Kidney (tissue), 14 donors: Measurements from ENCODE around the gene SNTG2. TPM values are rescaled to one million over a fixed set of nuclear protein-coding genes. Genes with fewer than 3 reads are reported as not detected.

ENCODE experiments used
- DNase-seq, 5 donors: peaks; one replicate each; pipeline ENCODE4 v3.0.0-alpha.2; 2013 to 2020
- FAIRE-seq: peaks from 2 replicates; lab custom pipeline; 2012; peaks lifted over from hg19 to GRCh38; lab: Jason Lieb, UNC
- H3K27ac ChIP-seq, 2 donors: one replicate each; pipeline ENCODE4 v1.7.0; 2013; ENCODE audit warnings: low read depth in 2 of 2, low read length in 2 of 2, inconsistent platforms in 1 of 2
- H3K27me3 ChIP-seq: one replicate; pipeline ENCODE4 v1.7.1; 2013; ENCODE audit warnings: low read length, inconsistent platforms; ENCODE audit not compliant: control insufficient read depth, insufficient read depth
- H3K36me3 ChIP-seq, 3 donors: one replicate each; pipeline versions ENCODE4 v1.7.0 to v1.7.1; 2013; ENCODE audit warnings: low read length in 3 of 3, control low read depth in 1 of 3, inconsistent platforms in 1 of 3; ENCODE audit not compliant: insufficient read depth in 3 of 3, control insufficient read depth in 2 of 3
- H3K4me1 ChIP-seq, 3 donors: one replicate each; pipeline versions ENCODE4 v1.7.0 to v1.7.1; 2013; ENCODE audit warnings: low read length in 3 of 3, inconsistent platforms in 1 of 3, low read depth in 1 of 3; ENCODE audit not compliant: control insufficient read depth in 2 of 3, insufficient read depth in 2 of 3
- H3K4me3 ChIP-seq, 3 donors: one replicate each; pipeline versions ENCODE4 v1.7.0 to v1.8.1; 2013; ENCODE audit warnings: low read length in 3 of 3, control low read depth in 1 of 3, inconsistent platforms in 1 of 3
- H3K9ac ChIP-seq, 3 donors: one replicate each; pipeline versions ENCODE4 v1.7.0 to v1.7.1; 2013; ENCODE audit warnings: low read length in 3 of 3, control low read depth in 1 of 3, inconsistent platforms in 1 of 3
- H3K9me3 ChIP-seq, 3 donors: one replicate each; pipeline versions ENCODE4 v1.7.0 to v1.7.1; 2013; ENCODE audit warnings: low read length in 3 of 3, control low read depth in 1 of 3, inconsistent platforms in 1 of 3; ENCODE audit not compliant: control insufficient read depth in 2 of 3, insufficient read depth in 1 of 3
- CTCF ChIP-seq: IDR thresholded peaks from 3 replicates; pipeline ENCODE4 v1.5.1; 2012; ENCODE audit warnings: mild to moderate bottlenecking, moderate library complexity, borderline replicate concordance; ENCODE audit not compliant: insufficient read depth; ENCODE audit errors: extremely low read depth
- intact Hi-C: fragments of 100-400 bp; cut with DNase I; formaldehyde crosslinking; loops from one replicate; pipeline ENCODE4 v1.11.1; 2022
- polyA plus RNA-seq: library from polyadenylated mRNA; stranded (reverse); fragments of 350-450 nt; fragmentation: Illumina TruSeq; extraction: RNeasy Lipid Tissue Mini Kit (QIAGEN cat#74804); gene quantifications from one replicate; pipeline ENCODE4 v1.2.3, GENCODE V29; 2014; ENCODE audit warnings: low read depth, low replicate concordance; ENCODE audit not compliant: insufficient read depth
- total RNA-seq: library from RNA; stranded (reverse); fragmentation: NEBNext Ultra II Directional; extraction: Animal tissue kit (Norgen Biotek cat#: 25700); gene quantifications from one replicate; pipeline ENCODE4 v1.2.1, GENCODE V29; 2021
- donor health status: control.
- donor health status: control.
- donor health status: control.
- donor health status: control.
- donor health status: control.
- donor health status: DM: yes; HTN: yes; CAD: no.
- donor health status: Normal renal cell carcinoma (clear cell type).

Gene SNTG2
- total and polyA plus RNA-seq, 2 donors from 2014 or later = 2.2 TPM; not detected in 1

- Histone ChIP-seq H3K27me3 (no peaks in the 10 kb centered on the region), H3K9me3 (no peaks in the 10 kb centered on the region), H3K9ac (no peak overlapping the region), H3K4me1 (no peaks in the 10 kb centered on the region), H3K36me3 (no peaks in the 10 kb centered on the region), H3K4me3 (no peak overlapping the region), H3K27ac (no peak overlapping the region)
- intact Hi-C loops = no loop called here
- TF ChIP-seq CTCF = no peak
- FAIRE-seq (no peak), DNase-seq (no peak)
These were observed 419.8 kb downstream of the SNTG2 start for GRCh38 chr2:1370461-1370860.

GRCh38 chr2:1371082-1371481, 420.4 kb downstream of the SNTG2 start:
- no peak for DNase-seq
- Histone ChIP-seq H3K27ac (no peak overlapping the region), H3K9ac (no peak overlapping the region), H3K27me3 (no peaks in the 10 kb centered on the region), H3K36me3 (no peaks in the 10 kb centered on the region), H3K4me3 (no peak overlapping the region), H3K9me3 (no peaks in the 10 kb centered on the region), H3K4me1 (no peaks in the 10 kb centered on the region)
- no peak for TF ChIP-seq CTCF
- intact Hi-C loops = no loop called here
- no peak for FAIRE-seq

- H3K36me3 ChIP-seq = no peaks in the 10 kb centered on the region
- H3K9ac ChIP-seq = no peak overlapping the region
- no peaks in the 10 kb centered on the region for H3K4me1 ChIP-seq
- DNase-seq (no peak), FAIRE-seq (no peak)
- no peaks in the 10 kb centered on the region for H3K9me3 ChIP-seq
- H3K27me3 ChIP-seq = no peaks in the 10 kb centered on the region
- no peak for TF ChIP-seq CTCF
- intact Hi-C loops = no loop called here
- no peak overlapping the region for H3K4me3 ChIP-seq
- no peak overlapping the region for H3K27ac ChIP-seq
These were observed 423.2 kb downstream of the SNTG2 start for GRCh38 chr2:1373830-1374229.

- Histone ChIP-seq H3K4me3 (no peak overlapping the region), H3K27ac (no peak overlapping the region)
- intact Hi-C loops = no loop called here
These were observed 423.6 kb downstream of the SNTG2 start for GRCh38 chr2:1374287-1374686.

More at GRCh38 chr2:1374287-1374686, 423.6 kb downstream of the SNTG2 start:
- no peak for DNase-seq
- no peak for TF ChIP-seq CTCF
- H3K4me1 ChIP-seq = no peaks in the 10 kb centered on the region
- H3K9ac ChIP-seq = no peak overlapping the region
- H3K27me3 ChIP-seq = no peaks in the 10 kb centered on the region
- no peaks in the 10 kb centered on the region for H3K9me3 ChIP-seq
- no peaks in the 10 kb centered on the region for H3K36me3 ChIP-seq
- FAIRE-seq = no peak
